NCI-H2227 treated with DMSO at 0.1 percent for 48 hours (cell line): Measurements from ENCODE around the gene ALG12.

Experiments
- DNase-seq: peaks from one replicate; lab custom pipeline; 2025; lab: John Stamatoyannopoulos, UW

The ALG12 gene

GRCh38 chr22:49917974-49918910, at the start of gene ALG12, which contains the start of gene CRELD2:
ALG12 (minus strand) TSS chr22:49918438; CDS start chr22:49913765, 4,673 bp downstream.
CRELD2 (plus strand) TSS chr22:49918634; CDS start chr22:49918770, 136 bp downstream.
- peak; percentile 85 for DNase-seq

GRCh38 chr22:49967706-49968208, 49.5 kb upstream of the ALG12 start:
- DNase-seq: no peak

GRCh38 chr22:49966774-49967705, 48.8 kb upstream of the ALG12 start:
- no peak for DNase-seq

GRCh38 chr22:49966041-49966773, 48.0 kb upstream of the ALG12 start:
- no peak for DNase-seq

GRCh38 chr22:49965091-49966040, 47.1 kb upstream of the ALG12 start:
- no peak for DNase-seq

- no peak for DNase-seq
Measured at GRCh38 chr22:49964136-49965090, 46.2 kb upstream of the ALG12 start.

- no peak for DNase-seq
Measured at GRCh38 chr22:49963647-49964026, 45.4 kb upstream of the ALG12 start.

GRCh38 chr22:49962751-49963646, 44.8 kb upstream of the ALG12 start:
- no peak for DNase-seq

- DNase-seq: peak; percentile 19
Measured at GRCh38 chr22:49962012-49962750, 43.9 kb upstream of the ALG12 start.

GRCh38 chr22:49961601-49962011, 43.4 kb upstream of the ALG12 start:
- DNase-seq: no peak

GRCh38 chr22:49961005-49961600, 42.9 kb upstream of the ALG12 start:
- no peak for DNase-seq

GRCh38 chr22:49960159-49961004, 42.1 kb upstream of the ALG12 start, which contains the start of gene PIM3:
PIM3 (plus strand) TSS chr22:49960772; CDS start chr22:49960948, 176 bp downstream.
- peak; percentile 76 for DNase-seq

GRCh38 chr22:49959782-49960158, 41.5 kb upstream of the ALG12 start:
- DNase-seq: no peak

- no peak for DNase-seq
Measured at GRCh38 chr22:49958931-49959781, 40.9 kb upstream of the ALG12 start.

GRCh38 chr22:49958366-49958921, 40.2 kb upstream of the ALG12 start:
- no peak for DNase-seq
